SK-N-SH (cell line): Measurements from ENCODE around the gene SLC17A5.
"Not testable (repeated sequence)": the region's sequence is repeated elsewhere in the genome, so short reads cannot be mapped to it uniquely, and the experiment has no call there.

Source experiments
- NRF1 ChIP-seq: IDR thresholded peaks from 2 replicates; pipeline ENCODE4 v1.6.1; 2012; ENCODE audit warnings: low read depth, mild to moderate bottlenecking, low read length
- POLR2AphosphoS5 ChIP-seq: IDR thresholded peaks from 2 replicates; pipeline ENCODE4 v1.6.1; 2012; ENCODE audit warnings: low read depth, low read length
- SMC3 ChIP-seq: IDR thresholded peaks from 2 replicates; pipeline ENCODE4 v1.6.1; 2012; ENCODE audit warnings: low read depth, low read length, improper control_type of control experiment
- TCF12 ChIP-seq: IDR thresholded peaks from 2 replicates; pipeline ENCODE4 v1.4.0; 2012
- TF ChIP-seq, protein P1 (sequence below): fragments of 200-600 bp; sonication (generic); IDR thresholded peaks from 2 replicates; pipeline ENCODE4 v1.6.1; 2017; ENCODE audit warnings: antibody characterized with exemption, mild to moderate bottlenecking, moderate library complexity

DNA sequence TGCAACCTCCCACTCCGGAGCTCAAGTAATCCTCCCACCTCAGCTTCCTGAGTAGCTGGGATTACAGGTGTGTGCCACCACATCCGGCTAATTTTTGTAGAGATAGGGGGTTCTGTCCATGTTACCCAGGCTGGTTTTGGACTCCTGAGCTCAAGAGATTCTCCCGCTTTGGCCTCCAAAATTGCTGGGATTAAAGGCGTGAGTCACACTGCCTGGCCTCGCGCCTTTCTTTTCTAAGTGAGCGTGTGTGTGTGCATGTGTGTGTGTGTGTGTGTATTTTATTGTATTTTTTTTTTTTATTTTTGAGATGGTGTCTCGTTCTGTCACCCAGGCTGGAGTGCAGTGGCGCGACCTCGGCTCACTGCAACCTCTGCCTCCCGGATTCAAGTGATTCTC, 94.4 kb downstream of the SLC17A5 start:
- not testable (repeated sequence) for TF ChIP-seq SMC3, TCF12, NRF1, POLR2AphosphoS5
- TF ChIP-seq, protein P1, sequence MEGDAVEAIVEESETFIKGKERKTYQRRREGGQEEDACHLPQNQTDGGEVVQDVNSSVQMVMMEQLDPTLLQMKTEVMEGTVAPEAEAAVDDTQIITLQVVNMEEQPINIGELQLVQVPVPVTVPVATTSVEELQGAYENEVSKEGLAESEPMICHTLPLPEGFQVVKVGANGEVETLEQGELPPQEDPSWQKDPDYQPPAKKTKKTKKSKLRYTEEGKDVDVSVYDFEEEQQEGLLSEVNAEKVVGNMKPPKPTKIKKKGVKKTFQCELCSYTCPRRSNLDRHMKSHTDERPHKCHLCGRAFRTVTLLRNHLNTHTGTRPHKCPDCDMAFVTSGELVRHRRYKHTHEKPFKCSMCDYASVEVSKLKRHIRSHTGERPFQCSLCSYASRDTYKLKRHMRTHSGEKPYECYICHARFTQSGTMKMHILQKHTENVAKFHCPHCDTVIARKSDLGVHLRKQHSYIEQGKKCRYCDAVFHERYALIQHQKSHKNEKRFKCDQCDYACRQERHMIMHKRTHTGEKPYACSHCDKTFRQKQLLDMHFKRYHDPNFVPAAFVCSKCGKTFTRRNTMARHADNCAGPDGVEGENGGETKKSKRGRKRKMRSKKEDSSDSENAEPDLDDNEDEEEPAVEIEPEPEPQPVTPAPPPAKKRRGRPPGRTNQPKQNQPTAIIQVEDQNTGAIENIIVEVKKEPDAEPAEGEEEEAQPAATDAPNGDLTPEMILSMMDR: not testable (repeated sequence)
